ENCODE data around the gene POPDC3.

GRCh38 chr6:105135056-105135455, 44.8 kb downstream of the POPDC3 start:
- TF ChIP-seq ZNF433 (tag by site-specific recombination; IDR thresholded peaks at IDR 0.05; ENCODE audit: low read depth) (no peak), ZNF426 (tag by site-specific recombination; IDR thresholded peaks at IDR 0.05) (no peak), ZNF394 (tag by site-specific recombination; IDR thresholded peaks at IDR 0.05; ENCODE audit: borderline replicate concordance) (no peak), CTCF (tag by site-specific recombination; IDR thresholded peaks at IDR 0.05) (peak; percentile 42; the same call in 1 of the 2 replicates), ZFP69B (tag by site-specific recombination; IDR thresholded peaks at IDR 0.05) (no peak), ZNF776 (tag by site-specific recombination; IDR thresholded peaks at IDR 0.05; ENCODE audit: borderline replicate concordance) (no peak), REST (tag by site-specific recombination; IDR thresholded peaks at IDR 0.05) (no peak), ZBTB26 (tag by site-specific recombination; optimal IDR thresholded peaks at IDR 0.05) (no peak), ZNF513 (tag by site-specific recombination; IDR thresholded peaks at IDR 0.05) (no peak), ZNF544 (tag by site-specific recombination; IDR thresholded peaks at IDR 0.05) (no peak), PATZ1 (tag by site-specific recombination; IDR thresholded peaks at IDR 0.05) (no peak)
